Astrocyte (in vitro differentiated cells and primary cell): ENCODE measurements around the gene KIFAP3.

ENCODE experiments used
- EZH2 ChIP-seq: IDR thresholded peaks from 2 replicates; pipeline ENCODE4 v1.6.1; 2012; ENCODE audit warnings: mild to moderate bottlenecking, low read length, inconsistent platforms; ENCODE audit not compliant: insufficient read depth
- TF ChIP-seq, protein P1 (sequence below): IDR thresholded peaks from 2 replicates; pipeline ENCODE4 v1.5.1; 2011; ENCODE audit warnings: low read depth, mild to moderate bottlenecking, inconsistent platforms, low read length, moderate library complexity; ENCODE audit not compliant: insufficient read depth

DNA sequence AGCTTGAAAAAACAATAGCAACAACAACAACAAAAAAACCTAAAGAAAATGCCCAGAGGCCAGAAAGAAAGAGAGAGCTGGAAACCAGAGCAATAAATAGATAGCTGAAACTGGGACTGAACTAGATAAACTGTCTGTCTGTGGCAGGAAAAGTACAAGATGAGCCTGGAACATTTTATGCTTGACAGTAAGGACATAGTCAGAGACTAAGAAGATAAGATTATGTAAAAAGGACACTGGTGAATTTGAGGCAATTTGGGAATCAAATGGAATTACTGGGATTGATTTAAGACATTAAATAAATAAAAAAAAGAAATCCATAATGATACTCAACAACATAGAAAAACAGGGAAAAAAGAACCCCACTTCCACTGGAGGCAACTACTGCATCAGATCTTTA, 1.7 kb upstream of the KIFAP3 start:
- TF ChIP-seq, protein P1, sequence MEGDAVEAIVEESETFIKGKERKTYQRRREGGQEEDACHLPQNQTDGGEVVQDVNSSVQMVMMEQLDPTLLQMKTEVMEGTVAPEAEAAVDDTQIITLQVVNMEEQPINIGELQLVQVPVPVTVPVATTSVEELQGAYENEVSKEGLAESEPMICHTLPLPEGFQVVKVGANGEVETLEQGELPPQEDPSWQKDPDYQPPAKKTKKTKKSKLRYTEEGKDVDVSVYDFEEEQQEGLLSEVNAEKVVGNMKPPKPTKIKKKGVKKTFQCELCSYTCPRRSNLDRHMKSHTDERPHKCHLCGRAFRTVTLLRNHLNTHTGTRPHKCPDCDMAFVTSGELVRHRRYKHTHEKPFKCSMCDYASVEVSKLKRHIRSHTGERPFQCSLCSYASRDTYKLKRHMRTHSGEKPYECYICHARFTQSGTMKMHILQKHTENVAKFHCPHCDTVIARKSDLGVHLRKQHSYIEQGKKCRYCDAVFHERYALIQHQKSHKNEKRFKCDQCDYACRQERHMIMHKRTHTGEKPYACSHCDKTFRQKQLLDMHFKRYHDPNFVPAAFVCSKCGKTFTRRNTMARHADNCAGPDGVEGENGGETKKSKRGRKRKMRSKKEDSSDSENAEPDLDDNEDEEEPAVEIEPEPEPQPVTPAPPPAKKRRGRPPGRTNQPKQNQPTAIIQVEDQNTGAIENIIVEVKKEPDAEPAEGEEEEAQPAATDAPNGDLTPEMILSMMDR = no peak
- no peak for TF ChIP-seq EZH2
